MM.1S (cell line): Measurements from ENCODE around the gene PCDHA1.

Source experiments
- CTCF ChIP-seq: fragments of 300-600 bp; sonication (generic); IDR thresholded peaks from 2 replicates; pipeline ENCODE4 v1.5.1; 2016; ENCODE audit warnings: antibody characterized with exemption, low read length, mixed read lengths
- EZH2 ChIP-seq: fragments of 300-600 bp; sonication (generic); optimal IDR thresholded peaks from 2 replicates; pipeline ENCODE3; 2017; ENCODE audit warnings: low read depth, mild to moderate bottlenecking, antibody characterized with exemption, low read length, mixed read lengths
- EZH2phosphoT487 ChIP-seq: fragments of 300-600 bp; sonication (generic); IDR thresholded peaks from 2 replicates; pipeline ENCODE4 v1.6.1; 2018; ENCODE audit warnings: antibody characterized with exemption, low read length

DNA sequence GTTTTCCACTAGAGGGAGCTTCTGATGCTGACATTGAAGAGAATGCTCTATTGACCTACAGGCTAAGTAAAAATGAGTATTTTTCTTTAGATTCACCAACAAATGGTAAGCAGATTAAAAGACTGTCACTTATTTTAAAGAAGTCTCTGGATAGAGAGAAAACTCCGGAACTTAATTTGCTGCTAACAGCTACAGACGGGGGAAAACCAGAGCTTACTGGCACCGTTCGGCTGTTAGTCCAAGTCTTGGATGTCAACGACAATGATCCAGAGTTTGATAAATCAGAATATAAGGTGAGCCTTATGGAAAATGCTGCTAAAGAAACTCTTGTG lies 83.6 kb downstream of the PCDHA1 start:
- TF ChIP-seq CTCF (peak; percentile 47), EZH2 (no peak), EZH2phosphoT487 (no peak)
